ENCODE measurements around the gene IL1RL2. TPM values are rescaled to one million over a fixed set of nuclear protein-coding genes. Genes with fewer than 3 reads are reported as not detected.

IL1RL2 gene
- total and polyA plus RNA-seq, 2 donors from 2014 or later = 1.4 to 1.8 TPM

- Histone ChIP-seq H3K9me3 (ENCODE audit: control insufficient read depth in 2 of 3, insufficient read depth in 1 of 3, low read length in 3 of 3) (no peaks in the 10 kb centered on the region), H3K36me3 (ENCODE audit: control insufficient read depth in 2 of 3, insufficient read depth in 3 of 3, low read length in 3 of 3) (no peaks in the 10 kb centered on the region), H3K4me1 (ENCODE audit: control insufficient read depth in 2 of 3, insufficient read depth in 2 of 3, low read depth in 1 of 3, low read length in 3 of 3) (peaks cover 0 to 9% (median 0%) of the 10 kb centered on the region in 3 donors), H3K27me3 (ENCODE audit: control insufficient read depth, insufficient read depth, low read length) (no peaks in the 10 kb centered on the region), H3K4me3 (ENCODE audit: low read length in 3 of 3) (peak overlapping the region; percentile 50 to 74 (median 61)), H3K27ac (ENCODE audit: low read depth in 2 of 2, low read length in 2 of 2) (peak overlapping the region; percentile 66 to 67), H3K9ac (ENCODE audit: low read length in 3 of 3) (peak overlapping the region in 2 of 3 donors; percentile 55 to 72)
- TF ChIP-seq CTCF (IDR thresholded peaks at IDR 0.05; ENCODE audit: borderline replicate concordance, extremely low read depth, insufficient read depth) = peak; percentile 18
- FAIRE-seq = no peak
- intact Hi-C loops (cut with DNase I) = no loop called here
- DNase-seq = peak; percentile 46 to 87 (median 57)
Observed at GRCh38 chr2:102187496-102188150, 800 bp downstream of the IL1RL2 start.

GRCh38 chr2:102190430-102191107 lies 3.7 kb downstream of the IL1RL2 start:
- FAIRE-seq (peak; percentile 94), DNase-seq (peak in 3 of 5 donors; percentile 43 to 83 (median 79))
- intact Hi-C loops (cut with DNase I) = no loop called here
- H3K27ac ChIP-seq (ENCODE audit: low read depth in 2 of 2, low read length in 2 of 2) = peak overlapping the region; percentile 48 to 85
- no peaks in the 10 kb centered on the region for H3K36me3 ChIP-seq (ENCODE audit: control insufficient read depth in 2 of 3, insufficient read depth in 3 of 3, low read length in 3 of 3)
- peaks cover 0 to 9% (median 0%) of the 10 kb centered on the region in 3 donors for H3K4me1 ChIP-seq (ENCODE audit: control insufficient read depth in 2 of 3, insufficient read depth in 2 of 3, low read depth in 1 of 3, low read length in 3 of 3)
- no peaks in the 10 kb centered on the region for H3K27me3 ChIP-seq (ENCODE audit: control insufficient read depth, insufficient read depth, low read length)
- peak overlapping the region in 1 of 3 donors; percentile 45 for H3K4me3 ChIP-seq (ENCODE audit: low read length in 3 of 3)
- TF ChIP-seq CTCF (IDR thresholded peaks at IDR 0.05; ENCODE audit: borderline replicate concordance, extremely low read depth, insufficient read depth) = no peak
- no peak overlapping the region for H3K9ac ChIP-seq (ENCODE audit: low read length in 3 of 3)
- no peaks in the 10 kb centered on the region for H3K9me3 ChIP-seq (ENCODE audit: control insufficient read depth in 2 of 3, insufficient read depth in 1 of 3, low read length in 3 of 3)

GRCh38 chr2:102191501-102191900 lies 4.7 kb downstream of the IL1RL2 start:
- Histone ChIP-seq H3K4me3 (ENCODE audit: low read length in 3 of 3) (no peak overlapping the region), H3K9ac (ENCODE audit: low read length in 3 of 3) (no peak overlapping the region), H3K27me3 (ENCODE audit: control insufficient read depth, insufficient read depth, low read length) (no peaks in the 10 kb centered on the region), H3K4me1 (ENCODE audit: control insufficient read depth in 2 of 3, insufficient read depth in 2 of 3, low read depth in 1 of 3, low read length in 3 of 3) (peaks cover 0 to 9% (median 0%) of the 10 kb centered on the region in 3 donors), H3K9me3 (ENCODE audit: control insufficient read depth in 2 of 3, insufficient read depth in 1 of 3, low read length in 3 of 3) (no peaks in the 10 kb centered on the region), H3K27ac (ENCODE audit: low read depth in 2 of 2, low read length in 2 of 2) (no peak overlapping the region), H3K36me3 (ENCODE audit: control insufficient read depth in 2 of 3, insufficient read depth in 3 of 3, low read length in 3 of 3) (no peaks in the 10 kb centered on the region)
- DNase-seq (no peak), FAIRE-seq (no peak)
- intact Hi-C loops (cut with DNase I) = no loop called here
- no peak for TF ChIP-seq CTCF (IDR thresholded peaks at IDR 0.05; ENCODE audit: borderline replicate concordance, extremely low read depth, insufficient read depth)

Measured in kidney (tissue), 14 donors.